GM18951 (cell line): ENCODE results near the gene NAALADL2.

ENCODE experiments used
- POLR2A ChIP-seq: IDR thresholded peaks from 4 replicates; pipeline ENCODE4 v1.6.1; 2011; ENCODE audit warnings: mild to moderate bottlenecking; ENCODE audit not compliant: insufficient read length, insufficient read depth; ENCODE audit errors: extremely low read depth
- in situ Hi-C: fragments of 300-500 bp; cut with MboI; formaldehyde crosslinking; loops from one replicate; pipeline ENCODE4 v1.12.0; 2022; ENCODE audit warnings: low sequenced_read_pairs, mixed read lengths, inconsistent platforms; ENCODE audit not compliant: unreplicated experiment

The NAALADL2 gene

GRCh38 chr3:175242243-175242642, 383.1 kb downstream of the NAALADL2 start:
- in situ Hi-C loops, result no loop called here
- TF ChIP-seq POLR2A, result no peak

- no peak for TF ChIP-seq POLR2A
- in situ Hi-C loops, result no loop called here
Observed at GRCh38 chr3:175246234-175246633, 387.1 kb downstream of the NAALADL2 start.

GRCh38 chr3:175246766-175247165, 387.6 kb downstream of the NAALADL2 start:
- in situ Hi-C loops, result no loop called here
- TF ChIP-seq POLR2A, result no peak

- in situ Hi-C loops, result no loop called here
- no peak for TF ChIP-seq POLR2A
Observed at GRCh38 chr3:175247629-175248028, 388.5 kb downstream of the NAALADL2 start.

- in situ Hi-C loops, result no loop called here
- TF ChIP-seq POLR2A, result no peak
Observed at GRCh38 chr3:175248832-175249231, 389.7 kb downstream of the NAALADL2 start.

GRCh38 chr3:175255698-175256097, 396.6 kb downstream of the NAALADL2 start:
- TF ChIP-seq POLR2A, result no peak
- in situ Hi-C loops, result no loop called here

- no peak for TF ChIP-seq POLR2A
- in situ Hi-C loops, result no loop called here
Observed at GRCh38 chr3:175257123-175257522, 398.0 kb downstream of the NAALADL2 start.

- in situ Hi-C loops, result no loop called here
- no peak for TF ChIP-seq POLR2A
Observed at GRCh38 chr3:175258763-175259162, 399.6 kb downstream of the NAALADL2 start.

GRCh38 chr3:175260145-175260794, 401.1 kb downstream of the NAALADL2 start:
- TF ChIP-seq POLR2A, result no peak
- in situ Hi-C loops, result no loop called here

- no peak for TF ChIP-seq POLR2A
- in situ Hi-C loops, result no loop called here
Observed at GRCh38 chr3:175266478-175266877, 407.3 kb downstream of the NAALADL2 start.

GRCh38 chr3:175267121-175267531, 408.0 kb downstream of the NAALADL2 start:
- no peak for TF ChIP-seq POLR2A
- in situ Hi-C loops, result no loop called here

GRCh38 chr3:175267561-175267960, 408.4 kb downstream of the NAALADL2 start:
- in situ Hi-C loops, result no loop called here
- no peak for TF ChIP-seq POLR2A

GRCh38 chr3:175269394-175269793, 410.3 kb downstream of the NAALADL2 start:
- no peak for TF ChIP-seq POLR2A
- in situ Hi-C loops, result no loop called here

GRCh38 chr3:175270198-175270837, 411.2 kb downstream of the NAALADL2 start:
- in situ Hi-C loops, result no loop called here
- no peak for TF ChIP-seq POLR2A
